Right lobe of liver (tissue), 6 donors: ENCODE measurements around the gene LSS. TPM values are rescaled to one million over a fixed set of nuclear protein-coding genes. Genes with fewer than 3 reads are reported as not detected.

Experiments used
- ATAC-seq, 4 donors: fragments of 200-7000 bp; cut with Tn5 transposase; one replicate each; pipeline ENCODE4 v1.9.1; 2020; ENCODE audit warnings: mild to moderate bottlenecking in 4 of 4, moderate library complexity in 4 of 4
- DNase-seq, 3 donors: peaks; one replicate each; pipeline ENCODE4 v3.0.0-alpha.2; 2020
- H3K27ac ChIP-seq, 3 donors: fragments of 200-600 bp; one replicate each; pipeline ENCODE4 v1.8.0; 2022
- H3K27me3 ChIP-seq, 2 donors: fragments of 200-600 bp; one replicate each; pipeline ENCODE4 v1.8.0; 2022
- H3K36me3 ChIP-seq, 4 donors: fragments of 200-600 bp; sonication (generic) in 1 of 4; one replicate each; pipeline versions ENCODE4 v1.5.1 to v1.8.0; 2017 to 2022; ENCODE audit warnings: control low read depth in 1 of 4
- H3K4me1 ChIP-seq, 4 donors: fragments of 200-600 bp; sonication (generic) in 1 of 4; one replicate each; pipeline versions ENCODE4 v1.5.1 to v1.8.0; 2017 to 2022; ENCODE audit warnings: control low read depth in 1 of 4
- H3K4me3 ChIP-seq, 3 donors: fragments of 200-600 bp; one replicate each; pipeline ENCODE4 v1.8.0; 2022
- H3K9me3 ChIP-seq, 4 donors: fragments of 200-600 bp; sonication (generic) in 1 of 4; one replicate each; pipeline versions ENCODE4 v1.5.1 to v1.8.0; 2017 to 2022; ENCODE audit warnings: control low read depth in 1 of 4
- CTCF ChIP-seq, 4 donors: fragments of 200-600 bp in 3 of 4; fragments of 450-650 bp in 1 of 4; IDR thresholded peaks; one replicate each; pipeline versions ENCODE4 v1.5.1 to v1.8.0; 2016 to 2022; ENCODE audit warnings: antibody characterized with exemption in 4 of 4, mild to moderate bottlenecking in 2 of 4
- POLR2A ChIP-seq: fragments of 450-650 bp; IDR thresholded peaks from one replicate; pipeline ENCODE4 v1.6.1; 2017; ENCODE audit warnings: antibody characterized with exemption, mild to moderate bottlenecking
- WGBS: methylation state at CpG from one replicate; pipeline ENCODE4 v1.1.6; 2018; ENCODE audit warnings: low coverage, low lambda C conversion rate; ENCODE audit not compliant: insufficient coverage; ENCODE audit errors: missing lambda C conversion rate; 5-methylcytosine and 5-hydroxymethylcytosine counted together
- intact Hi-C, 2 donors: fragments of 100-400 bp; cut with DNase I; formaldehyde crosslinking; loops; one replicate each; pipeline versions ENCODE4 v1.11.2 to v1.14.1; 2022
- total RNA-seq, 6 experiments: library from RNA; depleted of rRNA in 2 of 6; stranded (reverse); fragments of >200 nt in 2 of 6; fragmentation: NEBNext Ultra II Directional in 3 of 6; extraction: Animal tissue kit (Norgen Biotek cat#: 25700) in 3 of 6; gene quantifications; one replicate each; pipeline versions ENCODE4 v1.1.0 to v1.2.4, GENCODE V29; 2016 to 2023
- donor health status: DM: no; HTN: yes; CAD: no.
- donor health status: DM: no; HTN: no; CAD: no.
- donor health status: DM: no; HTN: no; CAD: no.
- donor health status: DM: no; HTN: yes; CAD: no.
- donor health status: DM: no; HTN: yes; CAD: no.

Gene LSS
- total RNA-seq, 6 experiments from 2014 or later, result 37.0 to 103 (median 59.6) TPM

- intact Hi-C loops, result no loop called here
- no CpG with 5 or more reads among the region's 20 CpGs for WGBS
- H3K36me3 ChIP-seq, result peaks cover 0 to 73% (median 16%) of the 10 kb centered on the region in 4 donors
- H3K4me3 ChIP-seq, result no peak overlapping the region
- no peak overlapping the region for H3K27ac ChIP-seq
- no peaks in the 10 kb centered on the region for H3K27me3 ChIP-seq
- no peaks in the 10 kb centered on the region for H3K9me3 ChIP-seq
- peak in 1 of 3 donors; percentile 42 for DNase-seq
- ATAC-seq, result no peak
- no peaks in the 10 kb centered on the region for H3K4me1 ChIP-seq
- TF ChIP-seq POLR2A, result no peak
- TF ChIP-seq CTCF (IDR thresholded peaks at IDR 0.05), result no peak
Measured at GRCh38 chr21:46215436-46216131, 13.0 kb downstream of the LSS start.

DNA sequence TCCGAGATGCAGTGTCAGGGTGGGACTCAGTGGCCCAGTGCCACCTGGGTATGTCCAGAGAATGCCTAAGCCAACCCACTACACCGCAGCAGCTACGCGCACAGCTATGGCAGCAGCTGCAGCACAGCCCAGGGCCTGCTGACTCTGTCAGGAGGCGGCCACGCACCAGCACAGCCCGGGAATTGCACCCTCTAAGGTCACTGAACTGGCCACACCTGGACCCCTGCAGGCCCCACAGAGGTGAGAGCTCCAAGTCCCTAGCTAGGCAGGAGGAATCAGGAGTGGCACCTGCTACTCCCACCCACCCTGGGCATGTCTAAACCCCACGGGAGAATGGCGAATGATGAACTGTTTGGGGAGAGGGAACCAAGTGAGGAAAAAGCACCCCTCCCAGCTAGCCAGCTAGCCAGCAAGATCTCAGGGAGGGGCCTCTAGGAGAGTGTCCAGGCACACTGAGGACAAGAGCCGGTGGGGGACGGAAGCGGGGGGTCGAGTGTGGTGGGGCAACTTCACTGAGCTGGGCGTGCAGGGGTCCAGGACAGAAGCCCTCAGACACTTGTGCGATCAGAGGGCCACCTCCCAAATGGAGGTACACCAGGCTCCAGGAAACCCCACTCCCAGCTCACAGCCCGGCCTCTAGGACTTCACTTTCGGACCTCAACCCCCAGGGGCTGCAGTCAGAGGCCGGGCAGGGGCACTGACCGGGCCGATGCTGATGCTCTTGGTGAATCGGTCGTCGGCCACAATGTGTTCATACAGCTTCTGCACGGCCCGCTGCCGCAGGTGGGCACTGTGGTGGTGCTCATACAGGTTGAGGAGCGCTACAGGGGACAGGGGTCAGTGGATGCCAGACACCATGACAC is 13.9 kb downstream of the LSS start:
- DNase-seq (peak in 1 of 3 donors; percentile 32), ATAC-seq (no peak)
- no peak for TF ChIP-seq POLR2A
- TF ChIP-seq CTCF (IDR thresholded peaks at IDR 0.05), result no peak
- Histone ChIP-seq H3K27ac (no peak overlapping the region), H3K4me1 (no peaks in the 10 kb centered on the region), H3K27me3 (no peaks in the 10 kb centered on the region), H3K4me3 (no peak overlapping the region), H3K9me3 (no peaks in the 10 kb centered on the region), H3K36me3 (peaks cover 0 to 74% (median 12%) of the 10 kb centered on the region in 4 donors)
- intact Hi-C loops, result no loop called here
- 86% methylated on average over 2 of the region's 27 CpGs for WGBS

DNA sequence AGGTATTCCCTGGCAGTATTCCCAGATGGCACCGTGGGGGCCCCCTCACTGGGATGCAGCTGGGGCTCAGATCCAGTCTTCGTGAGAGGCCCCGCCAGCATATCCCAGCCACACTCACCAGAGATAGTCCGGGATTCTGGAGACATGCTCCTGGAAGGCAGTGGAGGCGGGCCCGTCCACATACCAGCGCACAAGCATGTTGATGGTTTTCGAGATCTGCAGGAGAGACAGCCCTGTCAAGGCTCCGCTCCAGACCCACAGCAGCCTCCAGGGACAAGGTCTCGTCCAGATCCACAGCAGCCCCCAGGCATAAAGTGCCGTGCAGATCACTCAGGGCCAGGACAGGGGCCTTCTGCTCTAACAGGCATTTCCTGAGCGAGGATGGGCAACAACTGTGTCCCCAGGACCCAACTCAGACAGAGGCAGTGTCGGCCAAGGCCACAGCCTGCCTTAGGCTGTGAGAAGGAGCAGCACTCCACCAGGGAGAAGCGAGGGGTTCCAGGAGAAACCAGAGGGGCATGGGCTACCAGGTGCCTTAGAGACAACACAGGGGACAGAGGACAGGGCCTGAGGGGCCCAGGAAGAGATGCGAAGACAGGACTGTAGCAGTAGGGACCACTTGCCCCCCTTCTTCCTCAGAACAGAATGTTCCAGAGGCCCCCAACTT is 14.8 kb downstream of the LSS start:
- H3K9me3 ChIP-seq, result no peaks in the 10 kb centered on the region
- DNase-seq (peak in 1 of 3 donors; percentile 32), ATAC-seq (no peak)
- TF ChIP-seq POLR2A, result no peak
- no peak for TF ChIP-seq CTCF (IDR thresholded peaks at IDR 0.05)
- no peak overlapping the region for H3K27ac ChIP-seq
- H3K36me3 ChIP-seq, result peaks cover 0 to 72% (median 12%) of the 10 kb centered on the region in 4 donors
- WGBS, result 100% methylated on average over 4 of the region's 15 CpGs
- no peak overlapping the region for H3K4me3 ChIP-seq
- no peaks in the 10 kb centered on the region for H3K4me1 ChIP-seq
- no peaks in the 10 kb centered on the region for H3K27me3 ChIP-seq
- intact Hi-C loops, result no loop called here

DNA sequence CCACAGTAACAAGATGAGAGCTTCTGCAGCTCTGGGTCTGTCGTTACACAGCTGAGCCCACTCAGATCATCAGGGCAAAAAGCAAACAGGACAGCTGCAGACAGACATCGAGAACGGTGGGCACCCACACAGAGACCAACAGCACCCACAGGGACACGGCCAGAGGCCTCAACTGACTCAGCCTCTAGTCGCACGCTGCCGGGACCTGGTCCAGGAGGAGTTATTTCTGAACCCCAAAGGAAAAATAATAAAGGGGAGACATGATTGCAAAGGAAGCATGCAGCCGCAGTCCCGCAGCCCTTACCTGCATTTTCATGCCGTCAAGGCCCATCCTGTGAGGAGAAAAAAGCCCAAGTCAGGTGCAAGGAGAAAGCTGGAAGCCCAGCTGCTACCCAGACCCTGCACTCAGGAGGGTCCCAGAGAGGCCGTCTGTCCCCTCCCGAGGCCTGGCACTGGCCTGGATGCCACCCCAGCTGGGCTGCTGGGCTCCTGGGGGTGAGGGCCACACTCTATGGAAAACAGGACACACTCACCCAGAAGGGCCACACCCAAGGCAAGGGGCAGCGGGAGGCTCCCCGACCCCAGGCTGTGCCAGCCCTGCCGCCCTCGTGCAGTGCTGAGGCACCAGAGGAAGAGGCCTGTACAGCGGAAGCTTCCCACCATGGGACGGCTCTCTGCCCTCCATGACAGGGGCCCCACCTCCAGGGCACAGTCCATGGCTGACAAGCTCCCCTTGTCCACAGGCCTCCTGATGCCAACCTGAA is 15.7 kb downstream of the LSS start:
- H3K27ac ChIP-seq, result no peak overlapping the region
- no CpG with 5 or more reads among the region's 18 CpGs for WGBS
- ATAC-seq, result no peak
- H3K36me3 ChIP-seq, result peaks cover 0 to 80% (median 12%) of the 10 kb centered on the region in 4 donors
- no peak overlapping the region for H3K4me3 ChIP-seq
- TF ChIP-seq CTCF (IDR thresholded peaks at IDR 0.05) (no peak), POLR2A (no peak)
- DNase-seq, result peak in 1 of 3 donors; percentile 33
- H3K27me3 ChIP-seq, result no peaks in the 10 kb centered on the region
- no peaks in the 10 kb centered on the region for H3K9me3 ChIP-seq
- intact Hi-C loops, result no loop called here
- no peaks in the 10 kb centered on the region for H3K4me1 ChIP-seq
